Measurements from ENCODE around the gene DDR1.

GRCh38 chr6:30889496-30889885 is 5.2 kb downstream of the DDR1 start:
- TF ChIP-seq CTCF (IDR thresholded peaks at IDR 0.05; ENCODE audit: low read depth, low read length), result no peak
- TF ChIP-seq MYC (IDR thresholded peaks at IDR 0.05; ENCODE audit: low read depth, low read length), result no peak

All from NB4 (cell line).